ENCODE data around the gene RUNX2. TPM values are rescaled to one million over a fixed set of nuclear protein-coding genes. Genes with fewer than 3 reads are reported as not detected.
A peak's percentile ranks its signal among the peaks of the same experiment; 100 is the strongest.

The RUNX2 gene
- total RNA-seq, 2 experiments from 2014 or later, result 33.4 to 34.9 TPM

GRCh38 chr6:45688180-45688579, 360.1 kb downstream of the RUNX2 start:
- no peak for DNase-seq
- Mint-ChIP-seq H3K27ac (no peak overlapping the region), H3K27me3 (no peaks in the 10 kb centered on the region), H3K9me3 (peaks cover 8% of the 10 kb centered on the region), H3K36me3 (peaks cover under 1% of the 10 kb centered on the region), H3K4me3 (no peak overlapping the region), H3K4me1 (ENCODE audit: low read depth) (no peaks in the 10 kb centered on the region)
- intact Hi-C loops (cut with micrococcal nuclease), result no loop called here
- ChIA-PET POLR2A (interaction anchor here (0.6 kb wide), 1 partner anchor 156 kb away, joined by 4 read pairs; no protein-coding TSS in a partner anchor), CTCF (no interaction called here)

- Mint-ChIP-seq H3K27ac (no peak overlapping the region), H3K4me3 (no peak overlapping the region), H3K9me3 (no peaks in the 10 kb centered on the region), H3K36me3 (no peaks in the 10 kb centered on the region), H3K4me1 (ENCODE audit: low read depth) (peaks cover 3% of the 10 kb centered on the region), H3K27me3 (no peaks in the 10 kb centered on the region)
- intact Hi-C loops (cut with micrococcal nuclease), result no loop called here
- CTCF ChIA-PET, result interaction anchor here (1.0 kb wide), 1 partner anchor 115 kb away, joined by 3 read pairs; no protein-coding TSS in a partner anchor
- DNase-seq, result no peak
- POLR2A ChIA-PET, result no interaction called here
These were observed 361.9 kb downstream of the RUNX2 start for GRCh38 chr6:45689926-45690615.

DNA sequence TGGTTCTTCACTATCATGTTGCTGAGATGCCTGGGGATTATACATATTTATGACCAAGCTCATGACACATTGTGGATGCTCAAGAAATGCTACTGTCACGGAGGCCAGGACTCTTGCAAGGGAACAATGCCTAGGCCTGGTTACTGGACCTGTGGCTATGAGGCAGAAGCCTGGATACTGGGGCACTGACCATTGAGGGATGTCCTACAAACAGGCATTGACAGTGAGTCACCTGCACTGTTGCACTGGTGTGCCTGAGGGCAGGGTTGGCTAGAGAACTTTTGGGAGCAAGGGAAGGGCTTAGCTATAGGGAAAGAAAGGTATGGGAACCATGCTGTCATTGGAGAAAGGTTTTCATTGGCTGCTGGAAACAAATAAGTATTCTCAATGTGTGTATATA, 362.7 kb downstream of the RUNX2 start:
- no peaks in the 10 kb centered on the region for H3K9me3 Mint-ChIP-seq
- H3K27ac Mint-ChIP-seq, result no peak overlapping the region
- intact Hi-C loops (cut with micrococcal nuclease), result no loop called here
- H3K4me1 Mint-ChIP-seq (ENCODE audit: low read depth), result peaks cover 3% of the 10 kb centered on the region
- H3K4me3 Mint-ChIP-seq, result no peak overlapping the region
- no peaks in the 10 kb centered on the region for H3K27me3 Mint-ChIP-seq
- DNase-seq, result no peak
- H3K36me3 Mint-ChIP-seq, result no peaks in the 10 kb centered on the region
- ChIA-PET CTCF (interaction anchor here (1.0 kb wide), 1 partner anchor 116 kb away, joined by 3 read pairs; no protein-coding TSS in a partner anchor), POLR2A (no interaction called here)

DNA sequence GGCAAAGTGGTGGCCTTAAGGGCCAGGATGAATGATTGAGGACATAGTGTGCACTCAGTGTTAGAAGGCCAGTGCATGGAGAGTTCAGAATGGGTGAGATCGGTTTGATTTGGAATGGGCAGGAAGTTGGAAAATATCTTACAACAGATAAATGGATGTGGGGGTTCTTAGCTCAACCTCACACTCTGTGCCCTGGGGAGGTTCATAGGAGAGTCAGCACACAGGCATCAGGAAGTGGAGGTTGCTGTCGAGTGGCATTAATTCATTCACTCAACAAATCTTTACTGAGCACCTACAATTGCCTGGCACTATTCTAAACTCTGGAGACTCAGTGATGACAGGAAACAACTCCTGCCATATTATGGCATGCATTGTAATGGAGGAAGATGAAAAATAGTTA, 363.3 kb downstream of the RUNX2 start:
- ChIA-PET CTCF (no interaction called here), POLR2A (no interaction called here)
- no peak overlapping the region for H3K4me3 Mint-ChIP-seq
- no peaks in the 10 kb centered on the region for H3K9me3 Mint-ChIP-seq
- H3K27ac Mint-ChIP-seq, result no peak overlapping the region
- H3K27me3 Mint-ChIP-seq, result no peaks in the 10 kb centered on the region
- H3K36me3 Mint-ChIP-seq, result no peaks in the 10 kb centered on the region
- intact Hi-C loops (cut with micrococcal nuclease), result no loop called here
- no peak for DNase-seq
- peaks cover 3% of the 10 kb centered on the region for H3K4me1 Mint-ChIP-seq (ENCODE audit: low read depth)

- Mint-ChIP-seq H3K27me3 (no peaks in the 10 kb centered on the region), H3K4me3 (no peak overlapping the region), H3K27ac (no peak overlapping the region), H3K36me3 (no peaks in the 10 kb centered on the region), H3K9me3 (no peaks in the 10 kb centered on the region), H3K4me1 (ENCODE audit: low read depth) (peaks cover 3% of the 10 kb centered on the region)
- POLR2A ChIA-PET, result no interaction called here
- CTCF ChIA-PET, result no interaction called here
- intact Hi-C loops (cut with micrococcal nuclease), result no loop called here
- no peak for DNase-seq
These were observed 363.9 kb downstream of the RUNX2 start for GRCh38 chr6:45692021-45692420.

- CTCF ChIA-PET, result interaction anchor here (0.6 kb wide), 1 partner anchor 125 kb away, joined by 7 read pairs; no protein-coding TSS in a partner anchor
- H3K9me3 Mint-ChIP-seq, result no peaks in the 10 kb centered on the region
These were observed 368.6 kb downstream of the RUNX2 start for GRCh38 chr6:45696738-45697137.

GRCh38 chr6:45697605-45698004, 369.5 kb downstream of the RUNX2 start:
- H3K27me3 Mint-ChIP-seq, result no peaks in the 10 kb centered on the region
- no peaks in the 10 kb centered on the region for H3K36me3 Mint-ChIP-seq
- H3K27ac Mint-ChIP-seq, result no peak overlapping the region
- H3K4me1 Mint-ChIP-seq (ENCODE audit: low read depth), result peaks cover 5% of the 10 kb centered on the region
- DNase-seq, result no peak
- ChIA-PET CTCF (interaction anchor here (0.6 kb wide), 1 partner anchor 125 kb away, joined by 7 read pairs; no protein-coding TSS in a partner anchor), POLR2A (no interaction called here)
- no peak overlapping the region for H3K4me3 Mint-ChIP-seq
- H3K9me3 Mint-ChIP-seq, result no peaks in the 10 kb centered on the region
- intact Hi-C loops (cut with micrococcal nuclease), result no loop called here

More at GRCh38 chr6:45696738-45697137, 368.6 kb downstream of the RUNX2 start:
- H3K36me3 Mint-ChIP-seq, result no peaks in the 10 kb centered on the region
- POLR2A ChIA-PET, result no interaction called here
- H3K4me3 Mint-ChIP-seq, result no peak overlapping the region
- intact Hi-C loops (cut with micrococcal nuclease), result no loop called here
- H3K27me3 Mint-ChIP-seq, result no peaks in the 10 kb centered on the region
- H3K4me1 Mint-ChIP-seq (ENCODE audit: low read depth), result peaks cover 3% of the 10 kb centered on the region
- DNase-seq, result no peak
- H3K27ac Mint-ChIP-seq, result no peak overlapping the region

DNA sequence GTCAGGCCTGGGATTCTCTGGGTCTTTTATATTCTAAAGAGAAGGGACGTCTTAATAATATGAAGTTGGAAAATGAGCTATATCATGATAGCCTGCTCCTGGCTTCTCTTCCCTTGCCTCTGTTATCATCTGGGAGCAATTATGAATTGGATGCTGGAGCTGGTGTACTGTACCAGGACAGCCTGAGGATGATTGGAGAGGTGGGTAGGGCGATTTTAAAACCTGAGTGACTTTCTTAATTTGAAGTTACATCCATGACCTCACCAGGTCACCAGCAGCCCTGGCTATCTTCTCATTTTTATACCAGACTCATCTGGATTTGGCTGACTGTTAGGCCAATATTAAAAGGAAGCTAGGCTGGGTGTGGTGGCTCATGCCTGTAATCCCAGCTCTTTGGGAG, 369.9 kb downstream of the RUNX2 start:
- Mint-ChIP-seq H3K4me3 (no peak overlapping the region), H3K27me3 (no peaks in the 10 kb centered on the region), H3K4me1 (ENCODE audit: low read depth) (peaks cover 9% of the 10 kb centered on the region), H3K27ac (no peak overlapping the region), H3K9me3 (no peaks in the 10 kb centered on the region), H3K36me3 (no peaks in the 10 kb centered on the region)
- ChIA-PET CTCF (no interaction called here), POLR2A (no interaction called here)
- intact Hi-C loops (cut with micrococcal nuclease), result no loop called here
- no peak for DNase-seq

- no peaks in the 10 kb centered on the region for H3K27me3 Mint-ChIP-seq
- H3K27ac Mint-ChIP-seq, result no peak overlapping the region
- H3K9me3 Mint-ChIP-seq, result no peaks in the 10 kb centered on the region
- H3K36me3 Mint-ChIP-seq, result no peaks in the 10 kb centered on the region
- DNase-seq, result no peak
- peaks cover 23% of the 10 kb centered on the region for H3K4me1 Mint-ChIP-seq (ENCODE audit: low read depth)
- ChIA-PET POLR2A (no interaction called here), CTCF (no interaction called here)
- no peak overlapping the region for H3K4me3 Mint-ChIP-seq
- intact Hi-C loops (cut with micrococcal nuclease), result no loop called here
These were observed 371.5 kb downstream of the RUNX2 start for GRCh38 chr6:45699663-45700062.

DNA sequence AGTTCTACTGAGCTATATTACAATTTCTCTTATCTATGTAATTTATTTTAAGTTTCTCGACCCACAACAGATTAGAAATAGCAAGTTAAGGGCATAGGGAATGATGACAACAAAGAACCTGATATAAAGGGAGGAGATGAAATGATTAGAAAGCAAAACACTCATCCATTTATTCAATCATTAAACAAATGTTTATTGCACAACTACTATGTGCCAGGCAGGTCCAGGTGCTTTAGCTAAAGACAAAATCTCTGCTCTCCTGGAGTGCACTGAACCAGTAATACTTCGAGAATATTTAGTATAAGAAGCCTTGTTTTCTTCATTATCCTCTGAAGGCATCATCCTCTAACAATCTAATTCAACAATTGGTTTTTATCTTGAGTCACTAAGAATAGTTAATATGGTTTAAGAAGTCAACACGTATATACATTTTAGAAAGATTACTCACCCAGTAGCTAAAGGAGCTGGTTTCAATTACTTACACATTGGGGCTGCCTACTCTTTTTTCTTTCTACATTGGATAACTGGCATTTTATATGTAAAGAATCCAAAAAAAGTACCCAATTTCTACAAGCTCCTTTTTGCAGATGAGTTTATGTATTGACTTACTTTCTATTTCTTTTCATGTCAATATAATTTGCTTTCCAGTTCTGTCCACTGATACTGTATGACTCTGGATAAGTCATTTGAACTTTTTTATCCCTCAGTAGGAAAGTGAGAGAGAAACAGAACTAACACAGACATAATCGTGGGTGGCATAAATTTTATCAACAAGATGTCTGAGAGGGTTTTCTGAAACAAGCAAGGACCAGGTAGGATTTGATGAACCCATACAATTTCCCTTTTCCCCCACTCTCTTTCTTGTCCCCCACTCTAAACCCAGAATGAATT, 375.0 kb downstream of the RUNX2 start:
- H3K4me3 Mint-ChIP-seq, result no peak overlapping the region
- H3K27ac Mint-ChIP-seq, result peak overlapping the region; percentile 75

GRCh38 chr6:45704056-45704800, 376.1 kb downstream of the RUNX2 start:
- no peaks in the 10 kb centered on the region for H3K36me3 Mint-ChIP-seq
- CTCF ChIA-PET, result interaction anchor here (0.6 to 2.6 kb wide), 5 partner anchors 10 to 326 kb away, joined by 3 to 14 read pairs (median 5); no protein-coding TSS in a partner anchor
- POLR2A ChIA-PET, result interaction anchor here (0.6 to 2.0 kb wide), 9 partner anchors 10 to 327 kb away, joined by 3 to 8 read pairs (median 4); partner anchors contain the start of gene SUPT3H
- no peaks in the 10 kb centered on the region for H3K9me3 Mint-ChIP-seq
- peaks cover 23% of the 10 kb centered on the region for H3K4me1 Mint-ChIP-seq (ENCODE audit: low read depth)
- no peak overlapping the region for H3K4me3 Mint-ChIP-seq
- H3K27me3 Mint-ChIP-seq, result no peaks in the 10 kb centered on the region
- no peak for DNase-seq
- intact Hi-C loops (cut with micrococcal nuclease), result no loop called here
- H3K27ac Mint-ChIP-seq, result peak overlapping the region; percentile 75

More for the DNA sequence above, 375.0 kb downstream of the RUNX2 start:
- Mint-ChIP-seq H3K36me3 (no peaks in the 10 kb centered on the region), H3K27me3 (no peaks in the 10 kb centered on the region), H3K4me1 (ENCODE audit: low read depth) (peaks cover 23% of the 10 kb centered on the region), H3K9me3 (no peaks in the 10 kb centered on the region)
- ChIA-PET POLR2A (interaction anchor here (0.7 to 2.0 kb wide), 10 partner anchors 12 to 274 kb away, joined by 3 to 8 read pairs (median 4); no protein-coding TSS in a partner anchor), CTCF (interaction anchor here (0.9 to 2.6 kb wide), 5 partner anchors 11 to 325 kb away, joined by 3 to 14 read pairs (median 3); partner anchors contain the start of gene SUPT3H)
- DNase-seq, result no peak
- intact Hi-C loops (cut with micrococcal nuclease), result loop anchor here (1.0 kb wide), 1 partner anchor 26 kb away; no protein-coding TSS in a partner anchor
